HTERT RPE-1 (cell line): ENCODE data around the gene MPV17L2.
"Not testable (repeated sequence)": the region's sequence is repeated elsewhere in the genome, so short reads cannot be mapped to it uniquely, and the experiment has no call there.

Source experiments
- in situ Hi-C: fragments of 300-500 bp; cut with MboI; formaldehyde crosslinking; loops from 4 replicates; pipeline ENCODE4 v1.14.3; 2020; ENCODE audit warnings: low sequenced_read_pairs

MPV17L2 gene

GRCh38 chr19:18192673-18193387, at the start of gene MPV17L2:
Gene MPV17L2, plus strand, starts transcription at chr19:18193218. Its CDS starts 64 bp downstream, at chr19:18193282.
- in situ Hi-C loops, result no loop called here

GRCh38 chr19:18143902-18144301, 49.1 kb upstream of the MPV17L2 start:
- in situ Hi-C loops, result no loop called here

DNA sequence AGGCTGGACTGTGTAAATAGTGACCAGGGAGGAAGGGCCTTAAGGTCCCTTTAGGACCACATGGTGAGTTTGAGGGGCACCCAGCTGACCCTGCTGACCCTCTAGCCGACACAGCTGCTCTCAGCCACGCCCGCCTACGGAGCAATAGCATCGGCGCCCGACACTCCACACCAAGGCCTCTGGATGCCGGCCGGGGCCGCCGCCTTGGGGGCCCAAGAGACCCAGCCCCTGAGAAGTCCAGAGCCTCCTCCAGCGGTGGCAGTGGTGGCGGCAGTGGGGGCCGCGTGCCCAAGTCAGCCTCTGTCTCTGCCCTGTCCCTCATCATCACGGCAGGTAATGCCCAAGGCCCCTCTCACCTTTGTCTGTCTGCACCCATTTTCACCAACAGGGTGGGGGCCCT, 48.7 kb upstream of the MPV17L2 start:
- in situ Hi-C loops, result no loop called here

GRCh38 chr19:18144906-18145305, 48.1 kb upstream of the MPV17L2 start:
- in situ Hi-C loops, result no loop called here

GRCh38 chr19:18145391-18145999, 47.5 kb upstream of the MPV17L2 start:
- in situ Hi-C loops, result no loop called here

- in situ Hi-C loops, result no loop called here
Observed at GRCh38 chr19:18147396-18147795, 45.6 kb upstream of the MPV17L2 start.

GRCh38 chr19:18149596-18149975, 43.4 kb upstream of the MPV17L2 start:
- in situ Hi-C loops, result no loop called here

GRCh38 chr19:18150776-18151624, 42.0 kb upstream of the MPV17L2 start:
- in situ Hi-C loops, result no loop called here

- in situ Hi-C loops, result no loop called here
Observed at GRCh38 chr19:18152442-18152816, 40.6 kb upstream of the MPV17L2 start.

DNA sequence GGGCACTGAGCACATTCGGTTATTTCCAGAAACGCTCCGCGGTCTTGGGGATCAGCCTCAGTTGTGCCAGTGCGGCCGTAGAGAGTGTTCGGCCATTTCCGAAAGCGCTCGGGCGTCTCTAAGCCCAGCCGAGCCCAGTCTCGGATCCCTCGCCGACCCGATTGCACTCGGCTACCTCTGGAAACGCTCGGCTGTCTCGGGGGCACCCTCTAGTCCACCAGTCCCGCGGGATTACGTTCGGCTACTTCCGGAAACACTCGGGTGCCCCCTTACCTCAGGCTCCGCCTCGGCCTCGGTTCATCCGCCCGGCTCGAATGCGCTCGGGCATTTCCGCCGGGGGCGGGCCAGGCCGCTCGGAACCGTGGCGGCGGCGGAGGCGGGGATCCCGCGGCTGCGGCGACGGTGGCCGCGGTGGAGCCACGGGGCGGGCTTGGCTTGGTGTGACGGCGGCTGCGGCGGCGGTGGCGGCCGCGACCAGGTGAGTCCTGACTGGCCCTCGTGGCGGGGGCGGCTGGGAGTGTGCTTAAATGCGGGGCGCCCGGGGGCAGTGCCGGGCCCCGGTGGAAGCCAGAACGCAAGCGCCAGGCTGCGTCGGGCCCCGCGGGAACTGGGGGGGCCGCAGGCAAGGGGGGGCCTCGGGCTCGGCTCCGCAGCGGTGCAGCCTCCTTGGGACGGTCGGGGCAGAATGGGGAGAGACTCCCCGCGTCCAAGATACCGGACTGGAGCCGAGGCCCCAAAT, 40.0 kb upstream of the MPV17L2 start, which contains the start of gene PIK3R2:
TSS of gene PIK3R2 (plus strand) at position 347 of the 739 bp plus-strand sequence. CDS start 2,717 bp downstream, outside the sequence.
- in situ Hi-C loops, result no loop called here

GRCh38 chr19:18153556-18154134, 39.4 kb upstream of the MPV17L2 start:
- in situ Hi-C loops, result no loop called here

GRCh38 chr19:18155095-18156087, 37.6 kb upstream of the MPV17L2 start:
- in situ Hi-C loops, result no loop called here

GRCh38 chr19:18156268-18156667, 36.8 kb upstream of the MPV17L2 start:
- in situ Hi-C loops, result no loop called here

DNA sequence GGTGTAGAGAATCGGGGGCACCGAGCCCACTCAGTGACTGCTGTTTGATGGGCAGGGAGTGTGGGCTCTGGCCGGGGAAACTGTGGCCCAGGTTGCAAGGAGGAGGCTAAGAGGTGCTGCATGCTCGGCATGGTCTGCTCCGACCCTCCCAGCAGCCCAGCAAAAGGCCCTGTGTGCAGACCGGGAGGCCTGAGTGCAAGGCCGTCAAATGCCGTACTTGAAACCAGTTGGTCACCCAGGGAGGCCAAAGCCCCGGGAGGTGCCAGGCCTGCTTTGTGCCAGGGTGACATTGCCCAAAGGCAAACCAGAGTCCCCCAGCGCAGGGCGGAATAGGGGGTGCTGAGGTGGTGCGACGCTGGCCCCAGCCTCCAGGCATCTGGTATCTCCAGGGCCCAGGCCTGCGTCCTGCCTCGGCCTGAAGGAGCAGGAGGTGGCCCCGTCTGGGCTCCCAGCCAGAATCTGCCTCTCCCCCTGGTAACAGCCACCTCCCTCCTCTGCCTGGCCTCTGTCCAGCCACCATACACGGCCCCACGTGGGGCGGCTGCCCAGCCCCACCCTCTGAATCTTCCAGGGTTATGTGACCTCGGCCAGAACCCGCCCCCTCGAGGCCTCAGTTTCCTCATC, 36.1 kb upstream of the MPV17L2 start:
- in situ Hi-C loops, result no loop called here

GRCh38 chr19:18157465-18158063, 35.5 kb upstream of the MPV17L2 start:
- in situ Hi-C loops, result no loop called here

GRCh38 chr19:18158467-18158866, 34.6 kb upstream of the MPV17L2 start:
- in situ Hi-C loops, result no loop called here

GRCh38 chr19:18159059-18159616, 33.9 kb upstream of the MPV17L2 start:
- in situ Hi-C loops, result not testable (repeated sequence)

- in situ Hi-C loops, result no loop called here
Observed at GRCh38 chr19:18159810-18160209, 33.2 kb upstream of the MPV17L2 start.
